H1 (cell line): Measurements from ENCODE around the gene OR2K2. TPM values are rescaled to one million over a fixed set of nuclear protein-coding genes. Genes with fewer than 3 reads are reported as not detected.

Experiments used
- polyA plus RNA-seq, 7 experiments: library from polyadenylated mRNA; depleted of rRNA in 3 of 7; stranded (reverse) in 5 of 7; unstranded in 2 of 7; fragments of >200 nt in 5 of 7; fragments of 200-250 nt in 2 of 7; gene quantifications; 1 replicate in 5 of 7; 2 replicates in 1 of 7; 4 replicates in 1 of 7; pipeline versions ENCODE4 v1.2.1 to v1.2.3, GENCODE V29; 2011 to 2013; ENCODE audit warnings: missing spikeins in 2 of 7, mixed read lengths in 2 of 7
- total RNA-seq: library from RNA; stranded (reverse); fragmentation: NEBNext Ultra II Directional; extraction: Animal tissue kit (Norgen Biotek cat#: 25700); gene quantifications from 2 replicates; pipeline ENCODE4 v1.2.1, GENCODE V29; 2021
- TF ChIP-seq, protein P1 (sequence below): fragments of 300-600 bp; sonication (generic); IDR thresholded peaks from 2 replicates; pipeline ENCODE4 v1.7.1; 2012; ENCODE audit warnings: low read length, moderate library complexity, mild to moderate bottlenecking, inconsistent platforms; ENCODE audit not compliant: insufficient replicate concordance

OR2K2 gene
- total and polyA plus RNA-seq, 2 of the 8 experiments (the other 6 are each of a cell fraction or from before 2014, with no cell fraction given): not detected

DNA sequence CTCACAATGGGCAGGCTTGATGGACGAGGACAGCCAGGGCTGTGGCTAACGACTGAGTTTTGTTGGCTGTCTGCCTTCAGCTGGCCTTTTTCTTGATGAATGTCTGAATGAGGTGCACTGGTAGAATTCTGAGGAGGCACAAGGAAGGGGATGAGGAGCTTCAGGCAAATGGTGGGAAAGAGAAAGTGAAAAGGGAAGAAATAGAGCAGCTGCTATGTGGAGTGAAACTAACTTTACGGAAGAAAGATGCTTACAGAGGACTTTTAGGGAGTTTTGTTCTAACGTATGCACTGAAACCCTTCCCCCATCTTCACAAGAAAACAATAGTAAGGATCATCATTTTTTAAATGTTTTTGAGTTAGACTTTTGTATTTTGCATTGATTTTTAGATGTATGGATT lies 45.3 kb downstream of the OR2K2 start (continued):
- TF ChIP-seq, protein P1, sequence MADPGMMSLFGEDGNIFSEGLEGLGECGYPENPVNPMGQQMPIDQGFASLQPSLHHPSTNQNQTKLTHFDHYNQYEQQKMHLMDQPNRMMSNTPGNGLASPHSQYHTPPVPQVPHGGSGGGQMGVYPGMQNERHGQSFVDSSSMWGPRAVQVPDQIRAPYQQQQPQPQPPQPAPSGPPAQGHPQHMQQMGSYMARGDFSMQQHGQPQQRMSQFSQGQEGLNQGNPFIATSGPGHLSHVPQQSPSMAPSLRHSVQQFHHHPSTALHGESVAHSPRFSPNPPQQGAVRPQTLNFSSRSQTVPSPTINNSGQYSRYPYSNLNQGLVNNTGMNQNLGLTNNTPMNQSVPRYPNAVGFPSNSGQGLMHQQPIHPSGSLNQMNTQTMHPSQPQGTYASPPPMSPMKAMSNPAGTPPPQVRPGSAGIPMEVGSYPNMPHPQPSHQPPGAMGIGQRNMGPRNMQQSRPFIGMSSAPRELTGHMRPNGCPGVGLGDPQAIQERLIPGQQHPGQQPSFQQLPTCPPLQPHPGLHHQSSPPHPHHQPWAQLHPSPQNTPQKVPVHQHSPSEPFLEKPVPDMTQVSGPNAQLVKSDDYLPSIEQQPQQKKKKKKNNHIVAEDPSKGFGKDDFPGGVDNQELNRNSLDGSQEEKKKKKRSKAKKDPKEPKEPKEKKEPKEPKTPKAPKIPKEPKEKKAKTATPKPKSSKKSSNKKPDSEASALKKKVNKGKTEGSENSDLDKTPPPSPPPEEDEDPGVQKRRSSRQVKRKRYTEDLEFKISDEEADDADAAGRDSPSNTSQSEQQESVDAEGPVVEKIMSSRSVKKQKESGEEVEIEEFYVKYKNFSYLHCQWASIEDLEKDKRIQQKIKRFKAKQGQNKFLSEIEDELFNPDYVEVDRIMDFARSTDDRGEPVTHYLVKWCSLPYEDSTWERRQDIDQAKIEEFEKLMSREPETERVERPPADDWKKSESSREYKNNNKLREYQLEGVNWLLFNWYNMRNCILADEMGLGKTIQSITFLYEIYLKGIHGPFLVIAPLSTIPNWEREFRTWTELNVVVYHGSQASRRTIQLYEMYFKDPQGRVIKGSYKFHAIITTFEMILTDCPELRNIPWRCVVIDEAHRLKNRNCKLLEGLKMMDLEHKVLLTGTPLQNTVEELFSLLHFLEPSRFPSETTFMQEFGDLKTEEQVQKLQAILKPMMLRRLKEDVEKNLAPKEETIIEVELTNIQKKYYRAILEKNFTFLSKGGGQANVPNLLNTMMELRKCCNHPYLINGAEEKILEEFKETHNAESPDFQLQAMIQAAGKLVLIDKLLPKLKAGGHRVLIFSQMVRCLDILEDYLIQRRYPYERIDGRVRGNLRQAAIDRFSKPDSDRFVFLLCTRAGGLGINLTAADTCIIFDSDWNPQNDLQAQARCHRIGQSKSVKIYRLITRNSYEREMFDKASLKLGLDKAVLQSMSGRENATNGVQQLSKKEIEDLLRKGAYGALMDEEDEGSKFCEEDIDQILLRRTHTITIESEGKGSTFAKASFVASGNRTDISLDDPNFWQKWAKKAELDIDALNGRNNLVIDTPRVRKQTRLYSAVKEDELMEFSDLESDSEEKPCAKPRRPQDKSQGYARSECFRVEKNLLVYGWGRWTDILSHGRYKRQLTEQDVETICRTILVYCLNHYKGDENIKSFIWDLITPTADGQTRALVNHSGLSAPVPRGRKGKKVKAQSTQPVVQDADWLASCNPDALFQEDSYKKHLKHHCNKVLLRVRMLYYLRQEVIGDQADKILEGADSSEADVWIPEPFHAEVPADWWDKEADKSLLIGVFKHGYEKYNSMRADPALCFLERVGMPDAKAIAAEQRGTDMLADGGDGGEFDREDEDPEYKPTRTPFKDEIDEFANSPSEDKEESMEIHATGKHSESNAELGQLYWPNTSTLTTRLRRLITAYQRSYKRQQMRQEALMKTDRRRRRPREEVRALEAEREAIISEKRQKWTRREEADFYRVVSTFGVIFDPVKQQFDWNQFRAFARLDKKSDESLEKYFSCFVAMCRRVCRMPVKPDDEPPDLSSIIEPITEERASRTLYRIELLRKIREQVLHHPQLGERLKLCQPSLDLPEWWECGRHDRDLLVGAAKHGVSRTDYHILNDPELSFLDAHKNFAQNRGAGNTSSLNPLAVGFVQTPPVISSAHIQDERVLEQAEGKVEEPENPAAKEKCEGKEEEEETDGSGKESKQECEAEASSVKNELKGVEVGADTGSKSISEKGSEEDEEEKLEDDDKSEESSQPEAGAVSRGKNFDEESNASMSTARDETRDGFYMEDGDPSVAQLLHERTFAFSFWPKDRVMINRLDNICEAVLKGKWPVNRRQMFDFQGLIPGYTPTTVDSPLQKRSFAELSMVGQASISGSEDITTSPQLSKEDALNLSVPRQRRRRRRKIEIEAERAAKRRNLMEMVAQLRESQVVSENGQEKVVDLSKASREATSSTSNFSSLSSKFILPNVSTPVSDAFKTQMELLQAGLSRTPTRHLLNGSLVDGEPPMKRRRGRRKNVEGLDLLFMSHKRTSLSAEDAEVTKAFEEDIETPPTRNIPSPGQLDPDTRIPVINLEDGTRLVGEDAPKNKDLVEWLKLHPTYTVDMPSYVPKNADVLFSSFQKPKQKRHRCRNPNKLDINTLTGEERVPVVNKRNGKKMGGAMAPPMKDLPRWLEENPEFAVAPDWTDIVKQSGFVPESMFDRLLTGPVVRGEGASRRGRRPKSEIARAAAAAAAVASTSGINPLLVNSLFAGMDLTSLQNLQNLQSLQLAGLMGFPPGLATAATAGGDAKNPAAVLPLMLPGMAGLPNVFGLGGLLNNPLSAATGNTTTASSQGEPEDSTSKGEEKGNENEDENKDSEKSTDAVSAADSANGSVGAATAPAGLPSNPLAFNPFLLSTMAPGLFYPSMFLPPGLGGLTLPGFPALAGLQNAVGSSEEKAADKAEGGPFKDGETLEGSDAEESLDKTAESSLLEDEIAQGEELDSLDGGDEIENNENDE: no peak
- TF ChIP-seq, all 59 proteins: peak for 0
